SJSA1 (cell line): ENCODE data around the gene HNRNPA2B1. TPM values are rescaled to one million over a fixed set of nuclear protein-coding genes. Genes with fewer than 3 reads are reported as not detected.
"Not testable (repeated sequence)": the region's sequence is repeated elsewhere in the genome, so short reads cannot be mapped to it uniquely, and the experiment has no call there.

Source experiments
- DNase-seq, 2 experiments: peaks; one replicate each; pipeline ENCODE4 v3.0.0-alpha.2; 2015 to 2020; ENCODE audit warnings: low spot score in 2 of 2, low read depth in 1 of 2
- H3K27ac ChIP-seq: fragments of 250-450 bp; sonication (Bioruptor Pico); 2 replicates; pipeline ENCODE4 v1.5.1; 2020; ENCODE audit warnings: mild to moderate bottlenecking, moderate library complexity
- H3K27me3 ChIP-seq: fragments of 250-450 bp; sonication (Bioruptor Pico); replicated peaks from 2 replicates; pipeline ENCODE4 v1.5.1; 2020; ENCODE audit warnings: mild to moderate bottlenecking, moderate library complexity
- H3K36me3 ChIP-seq: fragments of 250-450 bp; sonication (Bioruptor Pico); 2 replicates; pipeline ENCODE4 v1.5.1; 2020; ENCODE audit warnings: mild to moderate bottlenecking
- H3K4me1 ChIP-seq: fragments of 250-450 bp; sonication (Bioruptor Pico); replicated peaks from 2 replicates; pipeline ENCODE4 v1.6.1; 2021; ENCODE audit warnings: mild to moderate bottlenecking
- H3K4me3 ChIP-seq: fragments of 250-450 bp; sonication (Bioruptor Pico); 2 replicates; pipeline ENCODE4 v1.5.1; 2020; ENCODE audit warnings: mild to moderate bottlenecking
- H3K9me3 ChIP-seq: fragments of 250-450 bp; sonication (Bioruptor Pico); replicated peaks from 2 replicates; pipeline ENCODE4 v1.5.1; 2020; ENCODE audit warnings: mild to moderate bottlenecking
- total RNA-seq: library from RNA; depleted of rRNA; stranded (reverse); fragments of >200 nt; shearing (Covaris generic); gene quantifications from 2 replicates; pipeline ENCODE4 v1.2.3, GENCODE V29; 2014

HNRNPA2B1 gene
- total RNA-seq, 1 experiment from 2014 or later: 327 TPM

GRCh38 chr7:26156451-26157420, 43.8 kb downstream of the HNRNPA2B1 start:
- Histone ChIP-seq H3K4me1 (peaks cover 71% of the 10 kb centered on the region), H3K4me3 (peak overlapping the region; percentile 29)

GRCh38 chr7:26155531-26156375, 44.8 kb downstream of the HNRNPA2B1 start:
- peak in 1 of 2 experiments; percentile 81 for DNase-seq

More at GRCh38 chr7:26156451-26157420, 43.8 kb downstream of the HNRNPA2B1 start:
- H3K9me3 ChIP-seq: no peaks in the 10 kb centered on the region
- no peaks in the 10 kb centered on the region for H3K36me3 ChIP-seq
- DNase-seq: peak; percentile 76 to 88
- peak overlapping the region; percentile 97 for H3K27ac ChIP-seq
- H3K27me3 ChIP-seq: no peaks in the 10 kb centered on the region

GRCh38 chr7:26153823-26154783, 46.4 kb downstream of the HNRNPA2B1 start:
- Histone ChIP-seq H3K27ac (no peak overlapping the region; the same call in 1 of the 2 replicates), H3K36me3 (no peaks in the 10 kb centered on the region), H3K27me3 (no peaks in the 10 kb centered on the region), H3K4me3 (no peak overlapping the region), H3K9me3 (no peaks in the 10 kb centered on the region), H3K4me1 (peaks cover 72% of the 10 kb centered on the region)
- peak in 1 of 2 experiments; percentile 34 for DNase-seq

More at GRCh38 chr7:26155531-26156375, 44.8 kb downstream of the HNRNPA2B1 start:
- H3K27ac ChIP-seq: peak overlapping the region; percentile 97
- no peaks in the 10 kb centered on the region for H3K9me3 ChIP-seq
- H3K27me3 ChIP-seq: no peaks in the 10 kb centered on the region
- no peaks in the 10 kb centered on the region for H3K36me3 ChIP-seq
- peak overlapping the region; percentile 29 for H3K4me3 ChIP-seq
- peaks cover 77% of the 10 kb centered on the region for H3K4me1 ChIP-seq

- peak overlapping the region; percentile 62; the same call in 1 of the 2 replicates for H3K4me3 ChIP-seq
- H3K27ac ChIP-seq: no peak overlapping the region; the same call in 1 of the 2 replicates
- no peaks in the 10 kb centered on the region for H3K27me3 ChIP-seq
- H3K9me3 ChIP-seq: no peaks in the 10 kb centered on the region
- no peak for DNase-seq
- no peaks in the 10 kb centered on the region for H3K36me3 ChIP-seq
- H3K4me1 ChIP-seq: peaks cover 67% of the 10 kb centered on the region
These were observed 47.2 kb downstream of the HNRNPA2B1 start for GRCh38 chr7:26153241-26153822.

- H3K36me3 ChIP-seq, H3K27me3 ChIP-seq, H3K9me3 ChIP-seq, H3K27ac ChIP-seq, DNase-seq: not testable (repeated sequence)
- peaks cover 62% of the 10 kb centered on the region for H3K4me1 ChIP-seq
- peak overlapping the region; percentile 62 for H3K4me3 ChIP-seq
These were observed 47.7 kb downstream of the HNRNPA2B1 start for GRCh38 chr7:26152782-26153240.

- peak; percentile 63 to 71 for DNase-seq
- Histone ChIP-seq H3K27ac (no peak within 1 kb of the TSS), H3K4me1 (peaks cover 55% of the 10 kb centered on the region), H3K4me3 (peak within 1 kb of the TSS; percentile 62), H3K27me3 (no peaks in the 10 kb centered on the region), H3K9me3 (no peaks in the 10 kb centered on the region), H3K36me3 (no peaks in the 10 kb centered on the region)
These were observed 48.4 kb downstream of the HNRNPA2B1 start, which contains the start of gene NFE2L3 for GRCh38 chr7:26151953-26152781. NFE2L3 (plus strand) TSS chr7:26152198; CDS start chr7:26152499, 301 bp downstream.

- no peak overlapping the region for H3K27ac ChIP-seq
- H3K27me3 ChIP-seq: no peaks in the 10 kb centered on the region
- H3K4me1 ChIP-seq: peaks cover 50% of the 10 kb centered on the region
- H3K36me3 ChIP-seq: no peaks in the 10 kb centered on the region
- no peaks in the 10 kb centered on the region for H3K9me3 ChIP-seq
- peak overlapping the region; percentile 62 for H3K4me3 ChIP-seq
- DNase-seq: no peak
These were observed 48.9 kb downstream of the HNRNPA2B1 start for GRCh38 chr7:26151650-26151952.

- Histone ChIP-seq H3K4me3 (no peak overlapping the region), H3K4me1 (peaks cover 48% of the 10 kb centered on the region), H3K9me3 (no peaks in the 10 kb centered on the region), H3K36me3 (no peaks in the 10 kb centered on the region), H3K27me3 (no peaks in the 10 kb centered on the region), H3K27ac (no peak overlapping the region)
- no peak for DNase-seq
These were observed 49.5 kb downstream of the HNRNPA2B1 start for GRCh38 chr7:26151096-26151495.

GRCh38 chr7:26149391-26149977, 51.1 kb downstream of the HNRNPA2B1 start:
- no peak overlapping the region for H3K4me3 ChIP-seq
- no peak for DNase-seq
- H3K36me3 ChIP-seq: no peaks in the 10 kb centered on the region
- no peak overlapping the region for H3K27ac ChIP-seq
- H3K9me3 ChIP-seq: no peaks in the 10 kb centered on the region
- peaks cover 32% of the 10 kb centered on the region for H3K4me1 ChIP-seq
- H3K27me3 ChIP-seq: no peaks in the 10 kb centered on the region

GRCh38 chr7:26148307-26148700, 52.2 kb downstream of the HNRNPA2B1 start:
- not testable (repeated sequence) for H3K9me3 ChIP-seq, H3K27me3 ChIP-seq, H3K36me3 ChIP-seq, H3K27ac ChIP-seq, DNase-seq, H3K4me3 ChIP-seq
- H3K4me1 ChIP-seq: peaks cover 27% of the 10 kb centered on the region

GRCh38 chr7:26147646-26148306, 52.8 kb downstream of the HNRNPA2B1 start:
- H3K27ac ChIP-seq, H3K9me3 ChIP-seq, DNase-seq, H3K4me3 ChIP-seq, H3K27me3 ChIP-seq, H3K36me3 ChIP-seq: not testable (repeated sequence)
- peaks cover 26% of the 10 kb centered on the region for H3K4me1 ChIP-seq
